CD8-positive, alpha-beta memory T cell (primary cell): ENCODE data around the gene NRAP. TPM values are rescaled to one million over a fixed set of nuclear protein-coding genes. Genes with fewer than 3 reads are reported as not detected.

Experiments
- CTCF ChIA-PET: fragments of 350-600 bp; sonication (Branson Sonifier 250); formaldehyde crosslinking; loops from one replicate; lab custom pipeline; 2021; ENCODE audit warnings: antibody characterized with exemption; lab: Charles Lee
- POLR2A ChIA-PET: fragments of 350-600 bp; sonication (Branson Sonifier 250); formaldehyde crosslinking; loops from one replicate; lab custom pipeline; 2021; ENCODE audit warnings: antibody characterized with exemption; lab: Charles Lee
- DNase-seq, 5 donors: peaks; one replicate each; pipeline versions ENCODE4 v3.0.0 to v3.0.0-alpha.2; 2020 to 2022; ENCODE audit warnings: mixed read lengths in 1 of 5
- H3K27ac ChIP-seq: one replicate; pipeline ENCODE4 v1.7.0; 2013; ENCODE audit warnings: low read depth, mild to moderate bottlenecking, low read length, moderate library complexity
- H3K27me3 ChIP-seq: 2 replicates; pipeline ENCODE4 v1.7.0; 2013; ENCODE audit warnings: low read length, mild to moderate bottlenecking; ENCODE audit not compliant: insufficient read depth, poor library complexity, severe bottlenecking
- H3K36me3 ChIP-seq: 2 replicates; pipeline ENCODE4 v1.7.0; 2013; ENCODE audit warnings: mild to moderate bottlenecking, low read length, moderate library complexity; ENCODE audit not compliant: insufficient read depth
- H3K4me1 ChIP-seq: 2 replicates; pipeline ENCODE4 v1.7.0; 2013; ENCODE audit warnings: mild to moderate bottlenecking, low read length, moderate library complexity; ENCODE audit not compliant: insufficient read depth
- H3K4me3 ChIP-seq: 2 replicates; pipeline ENCODE4 v1.7.0; 2013; ENCODE audit warnings: mild to moderate bottlenecking, low read length
- H3K9me3 ChIP-seq: 2 replicates; pipeline ENCODE4 v1.7.0; 2013; ENCODE audit warnings: mild to moderate bottlenecking, low read length
- H3K27ac Mint-ChIP-seq, 8 donors: one replicate each; pipeline ENCODE4 v1.8.0; 2020 to 2021; ENCODE audit warnings: mixed read lengths in 8 of 8, mild to moderate bottlenecking in 6 of 8, inconsistent platforms in 3 of 8, moderate library complexity in 3 of 8
- H3K27me3 Mint-ChIP-seq, 2 donors: one replicate each; pipeline ENCODE4 v1.8.0; 2020 to 2021; ENCODE audit warnings: mixed read lengths in 2 of 2, mild to moderate bottlenecking in 1 of 2, moderate library complexity in 1 of 2
- H3K36me3 Mint-ChIP-seq, 3 donors: one replicate each; pipeline ENCODE4 v1.8.0; 2020 to 2021; ENCODE audit warnings: mixed read lengths in 3 of 3, inconsistent platforms in 1 of 3, mild to moderate bottlenecking in 1 of 3
- H3K4me1 Mint-ChIP-seq, 3 donors: one replicate each; pipeline ENCODE4 v1.8.0; 2020 to 2021; ENCODE audit warnings: mixed read lengths in 3 of 3, inconsistent platforms in 1 of 3, mild to moderate bottlenecking in 1 of 3
- H3K4me3 Mint-ChIP-seq, 7 donors: one replicate each; pipeline ENCODE4 v1.8.0; 2020 to 2021; ENCODE audit warnings: mixed read lengths in 7 of 7, mild to moderate bottlenecking in 6 of 7, moderate library complexity in 4 of 7, inconsistent platforms in 2 of 7
- H3K9me3 Mint-ChIP-seq, 5 donors: one replicate each; pipeline ENCODE4 v1.8.0; 2020 to 2022; ENCODE audit warnings: mixed read lengths in 5 of 5, mild to moderate bottlenecking in 3 of 5, moderate library complexity in 2 of 5, inconsistent platforms in 1 of 5
- polyA plus RNA-seq: library from polyadenylated mRNA; unstranded; fragments of 300-500 nt; fragmentation: Illumina TruSeq; gene quantifications from one replicate; pipeline ENCODE4 v1.2.3, GENCODE V29; 2021
- total RNA-seq, 2 experiments: library from RNA; stranded (reverse); gene quantifications; one replicate each; pipeline ENCODE4 v1.2.3, GENCODE V29; 2021

Gene NRAP
- total and polyA plus RNA-seq, 3 experiments from 2014 or later = not detected

DNA sequence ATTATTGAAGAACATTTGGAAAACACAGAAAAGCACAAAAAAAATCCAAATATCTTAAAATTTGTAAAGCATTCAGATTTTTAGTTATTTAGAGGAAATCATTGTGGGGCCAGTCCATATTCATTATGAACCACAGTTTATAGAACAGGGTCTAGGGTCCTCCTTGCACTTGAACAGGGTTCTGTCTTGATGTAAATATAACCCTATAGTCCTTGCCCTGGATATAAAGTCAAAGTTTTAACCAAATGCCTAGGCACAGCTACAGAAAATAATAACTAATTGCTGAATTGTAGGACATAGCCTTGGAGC, 41.5 kb upstream of the NRAP start:
- H3K9me3 Mint-ChIP-seq = no peaks in the 10 kb centered on the region
- H3K27ac ChIP-seq = no peak overlapping the region
- H3K9me3 ChIP-seq = no peaks in the 10 kb centered on the region
- ChIA-PET POLR2A (no interaction called here), CTCF (interaction anchor here (1.2 kb wide), 1 partner anchor 8 kb away, joined by 3 read pairs; no protein-coding TSS in a partner anchor)
- H3K4me1 Mint-ChIP-seq = peaks cover 39 to 51% (median 46%) of the 10 kb centered on the region in 3 donors
- peaks cover 6% of the 10 kb centered on the region for H3K36me3 ChIP-seq
- H3K4me1 ChIP-seq = no peaks in the 10 kb centered on the region
- no peaks in the 10 kb centered on the region for H3K27me3 Mint-ChIP-seq
- no peak overlapping the region for H3K4me3 ChIP-seq
- H3K27me3 ChIP-seq = no peaks in the 10 kb centered on the region
- H3K27ac Mint-ChIP-seq = peak overlapping the region in 2 of 8 donors; percentile 6 to 57
- DNase-seq = no peak
- H3K4me3 Mint-ChIP-seq = no peak overlapping the region
- peaks cover 0 to 50% (median 18%) of the 10 kb centered on the region in 3 donors for H3K36me3 Mint-ChIP-seq

DNA sequence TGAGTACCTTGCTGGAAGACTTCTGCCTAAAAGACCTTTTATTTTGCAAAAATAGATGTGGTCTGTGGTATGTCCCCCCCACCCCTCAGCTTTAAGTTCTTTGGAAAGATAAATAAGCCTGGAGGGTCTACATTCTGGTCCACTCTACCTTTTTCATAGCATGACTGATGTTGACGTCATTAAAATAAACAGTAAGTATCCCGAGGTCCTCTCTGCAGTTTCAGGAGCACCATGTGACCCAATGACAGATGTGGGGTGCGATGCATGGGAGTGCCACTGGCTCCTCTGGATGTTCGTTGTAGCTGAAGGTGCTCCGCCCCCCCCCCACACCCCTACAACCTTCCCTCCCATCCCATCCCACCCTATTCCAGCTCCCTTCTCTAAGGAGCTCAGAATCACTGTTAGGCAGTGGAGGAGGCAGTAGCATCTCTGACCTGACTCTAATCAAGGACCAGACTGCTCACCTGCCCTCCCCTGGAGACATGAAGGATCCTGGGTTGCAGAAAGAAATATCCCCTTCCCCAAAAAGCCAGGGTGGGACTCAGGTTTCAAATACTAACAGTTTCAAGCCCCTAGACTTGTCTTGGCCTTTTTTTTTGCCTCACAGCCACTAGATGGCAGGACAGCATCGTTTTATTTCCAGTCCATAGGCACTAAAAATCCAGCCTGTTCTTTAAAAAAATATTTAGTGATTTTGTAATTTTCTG, 40.9 kb upstream of the NRAP start:
- POLR2A ChIA-PET = no interaction called here
- Mint-ChIP-seq H3K27ac (no peak overlapping the region), H3K4me1 (peaks cover 36 to 46% (median 41%) of the 10 kb centered on the region in 3 donors), H3K36me3 (peaks cover 0 to 51% (median 19%) of the 10 kb centered on the region in 3 donors), H3K9me3 (no peaks in the 10 kb centered on the region), H3K27me3 (no peaks in the 10 kb centered on the region), H3K4me3 (no peak overlapping the region)
- Histone ChIP-seq H3K27ac (no peak overlapping the region), H3K27me3 (no peaks in the 10 kb centered on the region), H3K36me3 (peaks cover 6% of the 10 kb centered on the region), H3K4me3 (no peak overlapping the region), H3K9me3 (no peaks in the 10 kb centered on the region), H3K4me1 (no peaks in the 10 kb centered on the region)
- peak in 1 of 5 donors; percentile 7 for DNase-seq
- CTCF ChIA-PET = interaction anchor here (0.7 to 1.2 kb wide), 2 partner anchors 8 to 94 kb away, joined by 3 read pairs; no protein-coding TSS in a partner anchor

DNA sequence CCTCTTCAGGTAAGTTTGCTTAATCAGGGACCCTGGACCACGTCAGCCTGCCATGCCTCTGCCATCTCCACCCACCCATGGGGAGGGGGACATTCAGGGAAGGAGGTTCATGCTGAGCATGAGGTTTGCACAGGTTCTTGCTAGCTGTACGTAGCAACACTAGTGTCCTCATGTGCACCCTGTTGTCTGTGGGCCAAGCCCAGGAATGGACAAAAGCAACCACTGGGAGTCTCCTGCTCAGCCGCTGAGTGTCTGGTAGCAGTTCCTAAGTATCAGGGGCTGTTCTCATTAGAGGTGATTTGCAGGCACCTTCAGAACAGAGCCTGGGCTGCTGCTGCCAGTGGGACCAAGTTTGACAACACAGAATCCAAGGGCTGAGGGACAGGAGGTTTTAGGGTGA, 33.8 kb upstream of the NRAP start:
- peaks cover 17% of the 10 kb centered on the region for H3K36me3 ChIP-seq
- H3K27ac Mint-ChIP-seq = no peak overlapping the region
- POLR2A ChIA-PET = no interaction called here

DNA sequence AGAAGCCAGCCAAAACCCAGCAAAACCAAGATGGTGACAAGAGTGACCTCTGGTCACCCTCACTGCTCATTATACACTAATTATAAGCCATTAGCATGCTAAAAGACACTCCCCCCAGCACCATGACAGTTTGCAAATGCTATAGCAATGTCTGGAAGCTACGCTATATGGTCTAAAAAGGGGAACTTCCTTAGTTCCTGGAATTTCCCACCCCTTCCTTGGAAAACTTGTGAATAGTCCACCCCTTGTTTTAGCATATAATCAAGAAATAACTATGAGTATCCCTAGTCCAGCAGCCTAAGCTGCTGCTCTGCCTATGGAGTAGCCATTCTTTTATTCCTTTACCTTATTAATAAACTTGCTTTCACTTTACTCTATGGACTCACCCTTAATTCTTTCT, 31.9 kb upstream of the NRAP start:
- H3K27me3 ChIP-seq = no peaks in the 10 kb centered on the region
- H3K9me3 ChIP-seq = peaks cover 13% of the 10 kb centered on the region
- Mint-ChIP-seq H3K4me1 (peaks cover 13 to 25% (median 16%) of the 10 kb centered on the region in 3 donors), H3K4me3 (no peak overlapping the region), H3K27ac (no peak overlapping the region), H3K36me3 (peaks cover 30 to 82% (median 46%) of the 10 kb centered on the region in 3 donors), H3K9me3 (peaks cover 15 to 22% (median 19%) of the 10 kb centered on the region in 5 donors), H3K27me3 (no peaks in the 10 kb centered on the region)
- H3K36me3 ChIP-seq = peaks cover 24% of the 10 kb centered on the region
- POLR2A ChIA-PET = no interaction called here
- CTCF ChIA-PET = no interaction called here
- no peak overlapping the region for H3K27ac ChIP-seq
- H3K4me3 ChIP-seq = no peak overlapping the region
- no peak for DNase-seq
- H3K4me1 ChIP-seq = no peaks in the 10 kb centered on the region

More for the DNA sequence above, 33.8 kb upstream of the NRAP start:
- Histone ChIP-seq H3K4me3 (no peak overlapping the region), H3K4me1 (no peaks in the 10 kb centered on the region), H3K27me3 (no peaks in the 10 kb centered on the region), H3K27ac (no peak overlapping the region), H3K9me3 (peaks cover 10% of the 10 kb centered on the region)
- H3K9me3 Mint-ChIP-seq = peaks cover 15 to 19% (median 15%) of the 10 kb centered on the region in 5 donors
- DNase-seq = no peak
- H3K36me3 Mint-ChIP-seq = peaks cover 30 to 80% (median 32%) of the 10 kb centered on the region in 3 donors
- CTCF ChIA-PET = no interaction called here
- no peaks in the 10 kb centered on the region for H3K27me3 Mint-ChIP-seq
- H3K4me1 Mint-ChIP-seq = peaks cover 13 to 27% (median 15%) of the 10 kb centered on the region in 3 donors
- H3K4me3 Mint-ChIP-seq = no peak overlapping the region

DNA sequence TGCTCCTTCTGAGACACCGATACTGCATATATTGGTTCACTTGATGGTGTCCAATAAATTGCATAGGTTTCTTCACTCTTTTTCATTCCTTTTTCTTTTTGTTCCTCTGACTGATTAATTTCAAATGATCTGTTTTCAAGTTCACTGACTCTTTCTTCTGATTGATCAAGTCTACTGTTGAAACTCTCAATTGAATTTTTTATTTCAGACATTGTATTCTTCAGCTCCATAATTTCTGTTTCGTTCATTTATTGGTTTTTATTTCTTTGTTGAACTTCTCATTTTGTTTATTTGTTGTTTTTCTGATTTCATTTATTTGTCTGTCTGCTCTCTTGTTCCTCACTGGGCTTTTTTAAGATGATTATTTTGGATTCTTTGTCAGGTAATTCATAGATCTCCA, 29.5 kb upstream of the NRAP start:
- POLR2A ChIA-PET = no interaction called here
- peaks cover 20% of the 10 kb centered on the region for H3K36me3 ChIP-seq
- peaks cover 13% of the 10 kb centered on the region for H3K9me3 ChIP-seq
- no peaks in the 10 kb centered on the region for H3K27me3 ChIP-seq
- Mint-ChIP-seq H3K4me3 (no peak overlapping the region), H3K27ac (no peak overlapping the region), H3K27me3 (no peaks in the 10 kb centered on the region), H3K36me3 (peaks cover 19 to 68% (median 67%) of the 10 kb centered on the region in 3 donors), H3K9me3 (peaks cover 16 to 34% (median 24%) of the 10 kb centered on the region in 5 donors), H3K4me1 (peaks cover 32 to 48% (median 39%) of the 10 kb centered on the region in 3 donors)
- no peak overlapping the region for H3K27ac ChIP-seq
- H3K4me3 ChIP-seq = no peak overlapping the region
- DNase-seq = no peak
- no peaks in the 10 kb centered on the region for H3K4me1 ChIP-seq
- CTCF ChIA-PET = interaction anchor here (2.9 kb wide), 1 partner anchor 13 kb away, joined by 11 read pairs; the partner anchor contains the start of gene CASP7

DNA sequence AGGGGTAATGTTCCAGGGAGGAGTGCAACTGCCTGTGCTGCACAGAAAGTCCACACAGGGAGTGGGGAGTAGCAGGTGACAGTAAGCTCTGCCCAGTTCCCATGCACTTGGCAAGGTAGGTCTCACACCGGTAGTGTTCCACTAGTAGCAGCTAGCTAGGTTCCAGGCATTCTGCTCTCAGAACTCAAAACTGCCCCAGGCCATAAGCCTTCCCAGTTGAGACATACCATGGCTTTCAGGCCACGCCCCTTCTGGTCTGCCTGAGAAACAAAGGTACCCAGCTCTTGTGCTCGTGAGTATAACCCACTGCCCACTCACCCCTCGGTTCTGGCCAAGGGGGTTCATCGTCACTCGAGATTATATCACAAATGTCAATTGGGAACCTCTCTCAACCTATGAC, 28.4 kb upstream of the NRAP start:
- H3K9me3 Mint-ChIP-seq = peaks cover 23 to 43% (median 34%) of the 10 kb centered on the region in 5 donors
- no peak for DNase-seq
- H3K4me1 Mint-ChIP-seq = peaks cover 35 to 53% (median 46%) of the 10 kb centered on the region in 3 donors
- peaks cover 13% of the 10 kb centered on the region for H3K36me3 ChIP-seq
- no peaks in the 10 kb centered on the region for H3K27me3 ChIP-seq
- CTCF ChIA-PET = interaction anchor here (2.9 kb wide), 1 partner anchor 12 kb away, joined by 11 read pairs; the partner anchor contains the start of gene CASP7
- H3K27me3 Mint-ChIP-seq = no peaks in the 10 kb centered on the region
- no peak overlapping the region for H3K4me3 Mint-ChIP-seq
- H3K9me3 ChIP-seq = peaks cover 14% of the 10 kb centered on the region
- H3K4me3 ChIP-seq = no peak overlapping the region
- POLR2A ChIA-PET = no interaction called here
- H3K27ac ChIP-seq = no peak overlapping the region
- no peaks in the 10 kb centered on the region for H3K4me1 ChIP-seq
- no peak overlapping the region for H3K27ac Mint-ChIP-seq
- H3K36me3 Mint-ChIP-seq = peaks cover 22 to 79% (median 65%) of the 10 kb centered on the region in 3 donors

DNA sequence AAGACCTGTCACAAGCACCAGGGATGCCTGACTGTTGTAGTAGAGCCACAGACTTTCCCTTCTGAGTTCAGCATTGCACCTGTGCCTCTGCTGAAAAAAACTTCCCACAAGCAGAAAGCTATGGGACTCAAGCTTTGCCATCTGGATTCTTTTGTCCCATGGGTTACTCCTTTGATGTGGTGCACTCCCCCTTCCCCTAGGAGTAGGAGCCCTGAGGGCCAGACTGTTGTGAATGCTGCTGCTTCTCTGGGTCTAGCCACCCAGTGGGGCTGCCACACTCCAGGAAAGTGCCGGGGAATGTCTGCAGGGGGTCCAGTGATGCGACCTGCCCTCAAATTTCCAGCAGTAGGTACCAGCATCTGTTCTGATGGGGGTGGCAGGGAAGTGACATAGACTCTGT, 27.5 kb upstream of the NRAP start:
- ChIA-PET CTCF (interaction anchor here (2.9 kb wide), 1 partner anchor 11 kb away, joined by 11 read pairs; the partner anchor contains the start of gene CASP7), POLR2A (no interaction called here)
- H3K4me1 Mint-ChIP-seq = peaks cover 35 to 53% (median 46%) of the 10 kb centered on the region in 3 donors
- H3K4me1 ChIP-seq = no peaks in the 10 kb centered on the region
- DNase-seq = no peak
- H3K36me3 ChIP-seq = peaks cover 13% of the 10 kb centered on the region
- no peak overlapping the region for H3K27ac Mint-ChIP-seq
- H3K27me3 Mint-ChIP-seq = no peaks in the 10 kb centered on the region
- peaks cover 19% of the 10 kb centered on the region for H3K9me3 ChIP-seq
- no peak overlapping the region for H3K4me3 ChIP-seq
- no peak overlapping the region for H3K4me3 Mint-ChIP-seq
- H3K9me3 Mint-ChIP-seq = peaks cover 27 to 43% (median 38%) of the 10 kb centered on the region in 5 donors
- no peaks in the 10 kb centered on the region for H3K27me3 ChIP-seq
- H3K36me3 Mint-ChIP-seq = peaks cover 24 to 77% (median 62%) of the 10 kb centered on the region in 3 donors
- no peak overlapping the region for H3K27ac ChIP-seq

DNA sequence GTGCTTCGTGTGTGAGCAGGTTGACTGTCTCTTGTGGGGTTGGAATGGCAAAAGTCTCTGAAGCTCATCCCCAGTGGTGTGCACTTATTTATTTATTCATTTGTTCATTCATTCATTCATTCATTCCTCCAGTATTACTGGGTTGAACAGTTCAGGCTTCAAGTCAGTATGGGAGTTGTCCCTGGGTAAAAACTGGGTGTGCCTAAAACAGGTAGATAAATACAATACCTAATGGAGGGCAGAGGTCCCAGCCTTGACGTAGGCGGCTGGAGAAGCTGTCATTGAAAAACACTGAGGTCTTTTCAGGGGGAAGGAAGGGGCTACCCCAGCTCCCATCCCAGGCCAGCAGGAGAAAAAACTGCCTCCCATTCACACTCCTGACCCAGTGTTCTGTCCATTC, 26.9 kb upstream of the NRAP start:
- H3K27ac ChIP-seq = no peak overlapping the region
- peaks cover 13% of the 10 kb centered on the region for H3K36me3 ChIP-seq
- POLR2A ChIA-PET = no interaction called here
- no peak for DNase-seq
- H3K4me1 Mint-ChIP-seq = peaks cover 35 to 51% (median 48%) of the 10 kb centered on the region in 3 donors
- H3K4me1 ChIP-seq = no peaks in the 10 kb centered on the region
- peaks cover 19% of the 10 kb centered on the region for H3K9me3 ChIP-seq
- H3K4me3 ChIP-seq = no peak overlapping the region
- H3K9me3 Mint-ChIP-seq = peaks cover 33 to 43% (median 38%) of the 10 kb centered on the region in 5 donors
- CTCF ChIA-PET = no interaction called here
- H3K4me3 Mint-ChIP-seq = no peak overlapping the region
- peaks cover 24 to 78% (median 65%) of the 10 kb centered on the region in 3 donors for H3K36me3 Mint-ChIP-seq
- peak overlapping the region in 2 of 8 donors; percentile 30 to 44 for H3K27ac Mint-ChIP-seq
- no peaks in the 10 kb centered on the region for H3K27me3 ChIP-seq
- H3K27me3 Mint-ChIP-seq = no peaks in the 10 kb centered on the region
